Measurements from ENCODE around the gene CCDC3. TPM values are rescaled to one million over a fixed set of nuclear protein-coding genes. Genes with fewer than 3 reads are reported as not detected.
"Not testable (repeated sequence)": the region's sequence is repeated elsewhere in the genome, so short reads cannot be mapped to it uniquely, and the experiment has no call there.

Gene CCDC3
- total RNA-seq, 4 donors from 2014 or later, result 27.8 to 108 (median 74.6) TPM

DNA sequence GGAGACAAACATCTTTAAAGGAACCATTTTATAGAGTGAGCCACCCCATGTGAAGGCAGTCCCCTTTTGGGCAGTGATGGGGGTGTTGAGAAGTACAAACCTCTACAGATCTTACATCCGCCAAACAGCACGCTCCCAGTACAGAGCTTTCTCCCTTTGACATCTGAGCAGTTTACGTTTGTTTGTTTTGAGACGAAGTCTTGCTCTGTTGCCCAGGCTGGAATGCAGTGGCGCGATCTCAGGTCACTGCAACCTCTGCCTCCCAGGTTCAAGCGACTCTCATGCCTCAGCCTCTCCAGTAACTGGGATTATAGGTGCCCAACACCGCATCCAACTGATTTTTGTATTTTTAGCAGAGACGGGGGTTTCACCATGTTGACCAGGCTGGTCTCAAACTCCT, 128.9 kb downstream of the CCDC3 start:
- no peak for DNase-seq (ENCODE audit: low spot score in 2 of 2)
- intact Hi-C loops (cut with DNase I; ENCODE audit: low total_unique reads), result no loop called here
- WGBS, 2 donors, result 89 to 90% methylated on average over 9 of the region's 9 CpGs
- no peak overlapping the region for H3K4me3 ChIP-seq (ENCODE audit: low read depth, poor library complexity, severe bottlenecking)
- TF ChIP-seq POLR2A (IDR thresholded peaks at IDR 0.05), result no peak
- TF ChIP-seq, protein P1, sequence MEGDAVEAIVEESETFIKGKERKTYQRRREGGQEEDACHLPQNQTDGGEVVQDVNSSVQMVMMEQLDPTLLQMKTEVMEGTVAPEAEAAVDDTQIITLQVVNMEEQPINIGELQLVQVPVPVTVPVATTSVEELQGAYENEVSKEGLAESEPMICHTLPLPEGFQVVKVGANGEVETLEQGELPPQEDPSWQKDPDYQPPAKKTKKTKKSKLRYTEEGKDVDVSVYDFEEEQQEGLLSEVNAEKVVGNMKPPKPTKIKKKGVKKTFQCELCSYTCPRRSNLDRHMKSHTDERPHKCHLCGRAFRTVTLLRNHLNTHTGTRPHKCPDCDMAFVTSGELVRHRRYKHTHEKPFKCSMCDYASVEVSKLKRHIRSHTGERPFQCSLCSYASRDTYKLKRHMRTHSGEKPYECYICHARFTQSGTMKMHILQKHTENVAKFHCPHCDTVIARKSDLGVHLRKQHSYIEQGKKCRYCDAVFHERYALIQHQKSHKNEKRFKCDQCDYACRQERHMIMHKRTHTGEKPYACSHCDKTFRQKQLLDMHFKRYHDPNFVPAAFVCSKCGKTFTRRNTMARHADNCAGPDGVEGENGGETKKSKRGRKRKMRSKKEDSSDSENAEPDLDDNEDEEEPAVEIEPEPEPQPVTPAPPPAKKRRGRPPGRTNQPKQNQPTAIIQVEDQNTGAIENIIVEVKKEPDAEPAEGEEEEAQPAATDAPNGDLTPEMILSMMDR (IDR thresholded peaks at IDR 0.05), result no peak

DNA sequence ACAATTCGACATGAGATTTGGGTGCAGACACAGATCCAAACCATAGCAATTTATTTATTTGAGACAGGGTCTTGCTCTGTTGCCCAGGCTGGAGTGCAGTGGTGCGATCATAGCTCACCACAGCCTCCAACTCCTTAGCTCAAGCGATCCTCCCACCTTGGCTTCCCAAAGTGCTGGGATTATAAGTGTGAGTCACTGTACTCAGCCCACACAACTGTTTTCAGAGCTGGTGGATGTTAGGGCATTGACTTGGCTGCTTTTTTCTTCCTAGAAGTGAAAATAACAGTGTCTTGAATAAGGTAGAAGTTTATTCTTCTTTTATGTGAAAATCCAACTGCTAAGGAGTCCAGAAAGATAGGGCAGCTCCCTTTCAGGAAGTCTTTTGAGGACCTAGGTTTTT, 132.1 kb downstream of the CCDC3 start:
- intact Hi-C loops (cut with DNase I; ENCODE audit: low total_unique reads), result no loop called here
- H3K4me3 ChIP-seq (ENCODE audit: low read depth, poor library complexity, severe bottlenecking), result no peak overlapping the region
- 87 to 91% methylated on average over 3 of the region's 3 CpGs for WGBS, 2 donors
- no peak for TF ChIP-seq POLR2A (IDR thresholded peaks at IDR 0.05)
- TF ChIP-seq, protein P1 (IDR thresholded peaks at IDR 0.05), result no peak
- DNase-seq (ENCODE audit: low spot score in 2 of 2), result no peak

DNA sequence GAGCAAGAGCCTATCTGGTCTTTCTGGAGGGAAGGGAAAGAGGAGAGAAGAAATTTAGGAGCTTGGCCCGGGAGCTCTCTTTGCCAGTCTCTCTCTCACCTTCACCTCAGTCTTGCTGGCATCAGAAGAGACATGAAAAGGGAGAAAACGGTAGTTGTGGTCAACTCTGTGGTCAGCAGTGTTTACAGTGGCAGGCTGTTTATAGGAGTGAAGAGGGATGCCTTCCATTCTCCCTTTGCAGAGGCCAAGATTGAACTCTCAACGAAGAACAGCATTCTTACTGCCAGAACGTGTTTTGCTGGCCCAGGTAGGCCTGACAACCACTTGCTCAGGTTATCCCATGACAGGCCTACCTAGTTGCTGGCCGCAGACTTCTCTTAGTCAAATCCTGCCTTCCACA, 133.3 kb downstream of the CCDC3 start:
- no peak for TF ChIP-seq POLR2A (IDR thresholded peaks at IDR 0.05)
- TF ChIP-seq, protein P1 (IDR thresholded peaks at IDR 0.05), result no peak
- intact Hi-C loops (cut with DNase I; ENCODE audit: low total_unique reads), result no loop called here
- WGBS, 2 donors, result 74 to 79% methylated on average over 5 of the region's 5 CpGs
- no peak overlapping the region for H3K4me3 ChIP-seq (ENCODE audit: low read depth, poor library complexity, severe bottlenecking)
- peak in 1 of 2 donors; percentile 31 for DNase-seq (ENCODE audit: low spot score in 2 of 2)

DNA sequence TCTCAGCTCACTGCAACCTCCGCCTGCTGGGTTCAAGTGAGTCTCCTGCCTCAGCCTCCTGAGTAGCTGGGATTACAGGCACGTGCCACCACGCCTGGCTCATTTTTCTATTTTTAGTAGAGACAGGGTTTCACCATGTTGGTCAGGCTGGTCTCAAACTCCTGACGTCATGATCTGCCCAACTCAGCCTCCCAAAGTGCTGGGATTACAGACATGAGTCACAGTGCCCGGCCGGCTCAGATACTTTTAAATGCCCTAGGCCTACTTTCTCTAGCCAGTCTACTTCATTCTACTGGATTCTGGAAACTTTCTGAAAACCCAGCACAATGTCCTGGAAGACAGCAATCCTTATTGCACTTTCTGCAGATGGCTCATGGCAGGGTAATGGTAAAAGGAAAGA, 136.0 kb downstream of the CCDC3 start:
- peak in 1 of 2 donors; percentile 46 for DNase-seq (ENCODE audit: low spot score in 2 of 2)
- H3K4me3 ChIP-seq (ENCODE audit: low read depth, poor library complexity, severe bottlenecking); intact Hi-C loops (cut with DNase I; ENCODE audit: low total_unique reads): not testable (repeated sequence)
- 78 to 89% methylated on average over 6 of the region's 6 CpGs for WGBS, 2 donors

DNA sequence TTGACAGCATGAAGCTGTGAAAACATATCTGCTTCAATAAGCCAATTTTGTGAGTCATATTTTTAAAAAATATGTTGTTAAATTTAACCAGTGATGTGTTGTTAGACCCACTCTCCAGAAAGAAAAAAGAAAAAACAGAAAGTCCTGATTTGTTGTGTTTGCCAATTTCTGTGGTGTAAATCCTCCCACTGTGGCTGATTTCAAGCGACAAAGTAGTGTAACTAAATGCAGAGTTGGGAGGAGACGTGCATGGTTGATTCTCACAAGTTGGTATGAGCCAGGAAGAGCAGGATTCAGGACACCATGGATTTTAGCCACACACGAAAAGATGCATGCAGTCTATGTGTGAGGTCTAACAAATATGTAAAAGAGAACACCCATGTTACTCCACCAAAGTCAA, 139.1 kb downstream of the CCDC3 start:
- 70 to 77% methylated on average over 3 of the region's 3 CpGs for WGBS, 2 donors
- intact Hi-C loops (cut with DNase I; ENCODE audit: low total_unique reads), result no loop called here
- TF ChIP-seq POLR2A (IDR thresholded peaks at IDR 0.05), result no peak
- TF ChIP-seq, protein P1 (IDR thresholded peaks at IDR 0.05), result no peak
- H3K4me3 ChIP-seq (ENCODE audit: low read depth, poor library complexity, severe bottlenecking), result no peak overlapping the region
- no peak for DNase-seq (ENCODE audit: low spot score in 2 of 2)

DNA sequence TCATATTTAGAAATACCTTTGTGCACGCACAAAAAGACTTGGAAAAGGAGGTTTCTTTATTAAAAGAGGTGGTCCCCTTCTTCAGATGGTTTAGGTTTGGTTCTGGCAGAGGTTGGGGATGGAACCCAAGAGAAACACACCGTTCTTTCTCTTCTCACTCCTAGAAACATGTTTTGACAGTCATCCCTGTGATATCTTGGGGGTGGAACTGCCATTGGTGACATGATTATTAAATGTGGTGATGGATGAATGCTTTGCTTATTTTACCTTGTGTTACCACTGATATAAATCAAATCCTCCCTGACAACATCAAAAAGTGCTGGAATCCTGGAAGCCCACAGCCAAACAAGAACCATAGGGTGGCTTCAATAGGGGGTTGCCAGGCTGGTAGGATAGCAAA, 146.5 kb downstream of the CCDC3 start:
- TF ChIP-seq POLR2A (IDR thresholded peaks at IDR 0.05), result no peak
- TF ChIP-seq, protein P1 (IDR thresholded peaks at IDR 0.05), result no peak
- no peak overlapping the region for H3K4me3 ChIP-seq (ENCODE audit: low read depth, poor library complexity, severe bottlenecking)
- 24 to 64% methylated on average over 2 of the region's 2 CpGs for WGBS, 2 donors
- DNase-seq (ENCODE audit: low spot score in 2 of 2), result no peak
- intact Hi-C loops (cut with DNase I; ENCODE audit: low total_unique reads), result no loop called here
